A549 treated with ZK216348 at 1 μM for 4 hours (cell line): ENCODE results near the gene TMEM88. TPM values are rescaled to one million over a fixed set of nuclear protein-coding genes. Genes with fewer than 3 reads are reported as not detected.

Experiments
- total RNA-seq: library from RNA; stranded (reverse); fragments of 200-300 nt; extraction: Qiagen RNA extraction; gene quantifications from 5 replicates; pipeline ENCODE4 v1.2.3, GENCODE V29; 2022; ENCODE audit warnings: low read depth

Gene TMEM88
- total RNA-seq: 0.30 to 0.46 TPM (median 0.45 TPM) in 5 replicates

GRCh38 chr17:7854851-7855659 is at the start of gene TMEM88:
Gene TMEM88, plus strand, starts transcription at chr17:7855066. Its CDS starts 9 bp downstream, at chr17:7855075.

GRCh38 chr17:7833795-7834541 is 20.9 kb upstream of the TMEM88 start, which contains the start of gene KDM6B:
Gene KDM6B, plus strand, starts transcription at chr17:7834217. Its CDS starts 11,338 bp downstream, at chr17:7845555.

GRCh38 chr17:7856811-7857712 is 2.2 kb downstream of the TMEM88 start, which contains the start of gene NAA38:
Gene NAA38, minus strand, starts transcription at chr17:7857559. Its CDS starts 96 bp downstream, at chr17:7857463.

GRCh38 chr17:7857713-7858521 is 3.1 kb downstream of the TMEM88 start, which contains the start of gene CYB5D1:
Gene CYB5D1, plus strand, starts transcription at chr17:7858003. Its CDS starts 132 bp downstream, at chr17:7858135.

GRCh38 chr17:7888184-7888920 is 33.5 kb downstream of the TMEM88 start, which contains the start of gene CHD3:
Gene CHD3, plus strand, starts transcription at chr17:7888789. Its CDS starts 212 bp downstream, at chr17:7889001.

Other genes with a start within 250 kb of the TMEM88 start
- gene FXR2, start 240.2 kb upstream of the TMEM88 start, total RNA-seq: 45.1 to 62.0 TPM (median 57.6 TPM) in 5 replicates
- gene SAT2, start 227.2 kb upstream of the TMEM88 start, total RNA-seq: 58.1 to 95.8 TPM (median 79.3 TPM) in 5 replicates
- gene SHBG, start 224.9 kb upstream of the TMEM88 start, total RNA-seq: 0.32 to 1.1 TPM (median 0.62 TPM) in 5 replicates
- 0.20 to 0.74 TPM (median 0.22 TPM) in 5 replicates for gene ATP1B2, start 204.1 kb upstream of the TMEM88 start, total RNA-seq
- gene TP53, start 167.6 kb upstream of the TMEM88 start, total RNA-seq: 38.9 to 53.5 TPM (median 49.6 TPM) in 5 replicates
- gene WRAP53, start 166.6 kb upstream of the TMEM88 start, total RNA-seq: 24.4 to 43.8 TPM (median 40.2 TPM) in 5 replicates
- gene EFNB3, start 149.9 kb upstream of the TMEM88 start, total RNA-seq: 1.2 to 1.7 TPM (median 1.5 TPM) in 5 replicates
- gene DNAH2, start 137.3 kb upstream of the TMEM88 start, total RNA-seq: 0.01 TPM in 3 of 5 replicates, not detected in the others
- gene KDM6B, start 20.8 kb upstream of the TMEM88 start, total RNA-seq: 9.3 to 23.7 TPM (median 15.1 TPM) in 5 replicates
- gene NAA38, start 2.5 kb downstream of the TMEM88 start, total RNA-seq: 177 to 244 TPM (median 225 TPM) in 5 replicates
- 19.4 to 24.5 TPM (median 20.9 TPM) in 5 replicates for gene CYB5D1, start 2.9 kb downstream of the TMEM88 start, total RNA-seq
- gene CHD3, start 33.7 kb downstream of the TMEM88 start, total RNA-seq: 52.6 to 75.7 TPM (median 69.4 TPM) in 5 replicates
- 0.99 to 1.7 TPM (median 1.3 TPM) in 5 replicates for gene RNF227, start 61.2 kb downstream of the TMEM88 start, total RNA-seq
- 1.8 to 4.1 TPM (median 2.5 TPM) in 5 replicates for gene KCNAB3, start 74.8 kb downstream of the TMEM88 start, total RNA-seq
- gene TRAPPC1, start 76.9 kb downstream of the TMEM88 start, total RNA-seq: 313 to 386 TPM (median 328 TPM) in 5 replicates
- gene CNTROB, start 77.1 kb downstream of the TMEM88 start, total RNA-seq: 35.7 to 46.0 TPM (median 44.6 TPM) in 5 replicates
- gene GUCY2D, start 147.5 kb downstream of the TMEM88 start, total RNA-seq: not detected in 5 replicates
- gene ALOX15B, start 184.0 kb downstream of the TMEM88 start, total RNA-seq: 0.12 TPM in 1 of 5 replicates, not detected in the others
- 1.1 to 2.3 TPM (median 1.6 TPM) in 5 replicates for gene ALOX12B, start 232.7 kb downstream of the TMEM88 start, total RNA-seq